T-cell (primary cell): ENCODE measurements around the gene SMIM22. TPM values are rescaled to one million over a fixed set of nuclear protein-coding genes. Genes with fewer than 3 reads are reported as not detected.
A peak's percentile ranks its signal among the peaks of the same experiment; 100 is the strongest.

Experiments used
- ATAC-seq, 4 experiments: fragments of 200-7000 bp in 3 of 4; fragments of 150-1000 bp in 1 of 4; cut with Tn5 transposase; replicated peaks in 1 of 4; 1 replicate in 3 of 4; 2 replicates in 1 of 4; pipeline ENCODE4 v1.10.0; 2021; ENCODE audit warnings: moderate library complexity in 3 of 4, mild to moderate bottlenecking in 2 of 4, moderate number of reproducible peaks in 1 of 4
- CTCF ChIA-PET, 2 donors: fragments of 300-600 bp; sonication (Branson Sonifier 250); formaldehyde crosslinking; loops; one replicate each; lab custom pipeline; 2022; ENCODE audit warnings: antibody characterized with exemption in 2 of 2; lab: Charles Lee
- POLR2A ChIA-PET, 2 donors: fragments of 300-600 bp; sonication (Branson Sonifier 250); formaldehyde crosslinking; loops; one replicate each; lab custom pipeline; 2022; ENCODE audit warnings: antibody characterized with exemption in 2 of 2; lab: Charles Lee
- DNase-seq, 35 experiments: peaks; one replicate each; pipeline versions ENCODE4 v3.0.0 to v3.0.0-alpha.2; 2013 to 2023
- H3K27ac ChIP-seq: one replicate; pipeline ENCODE4 v1.5.1; 2013; ENCODE audit warnings: low read length
- H3K27me3 ChIP-seq, 2 experiments: replicated peaks in 1 of 2; 1 replicate in 1 of 2; 2 replicates in 1 of 2; pipeline versions ENCODE4 v1.6.1 to v1.7.0; 2013; ENCODE audit warnings: low read length in 1 of 2, mixed read lengths in 1 of 2; ENCODE audit not compliant: control insufficient read depth in 2 of 2, insufficient read depth in 2 of 2; ENCODE audit errors: extremely low read depth in 1 of 2
- H3K36me3 ChIP-seq, 2 donors: 1 replicate in 1 of 2; 2 replicates in 1 of 2; pipeline versions ENCODE4 v1.6.1 to v1.7.0; 2013; ENCODE audit warnings: low read length in 1 of 2; ENCODE audit not compliant: control insufficient read depth in 2 of 2, insufficient read depth in 1 of 2; ENCODE audit errors: extremely low read depth in 1 of 2
- H3K4me1 ChIP-seq, 2 experiments: 1 replicate in 1 of 2; 2 replicates in 1 of 2; pipeline versions ENCODE4 v1.6.1 to v1.7.0; 2013; ENCODE audit warnings: low read length in 2 of 2, mixed read lengths in 1 of 2; ENCODE audit not compliant: insufficient read depth in 2 of 2, control insufficient read depth in 1 of 2; ENCODE audit errors: extremely low read depth in 1 of 2
- H3K4me3 ChIP-seq, 2 donors: 1 replicate in 1 of 2; 2 replicates in 1 of 2; pipeline versions ENCODE4 v1.5.1 to v1.7.0; 2013; ENCODE audit warnings: mild to moderate bottlenecking in 2 of 2, low read length in 1 of 2, moderate library complexity in 1 of 2; ENCODE audit not compliant: control insufficient read depth in 1 of 2; ENCODE audit errors: extremely low read depth in 1 of 2
- H3K9me3 ChIP-seq: 2 replicates; pipeline ENCODE4 v1.7.0; 2013
- H3K27ac Mint-ChIP-seq, 2 donors: one replicate each; pipeline ENCODE4 v1.8.0; 2020 to 2021; ENCODE audit warnings: mild to moderate bottlenecking in 2 of 2, mixed read lengths in 2 of 2
- H3K27me3 Mint-ChIP-seq, 2 donors: one replicate each; pipeline ENCODE4 v1.8.0; 2021 to 2022; ENCODE audit warnings: mixed read lengths in 2 of 2
- H3K36me3 Mint-ChIP-seq: one replicate; pipeline ENCODE4 v1.8.0; 2021; ENCODE audit warnings: mixed read lengths
- H3K4me1 Mint-ChIP-seq, 3 donors: one replicate each; pipeline ENCODE4 v1.8.0; 2020 to 2022; ENCODE audit warnings: mixed read lengths in 3 of 3, mild to moderate bottlenecking in 1 of 3
- H3K4me3 Mint-ChIP-seq, 3 donors: one replicate each; pipeline ENCODE4 v1.8.0; 2020 to 2022; ENCODE audit warnings: mild to moderate bottlenecking in 3 of 3, mixed read lengths in 3 of 3, moderate library complexity in 3 of 3
- H3K9me3 Mint-ChIP-seq, 3 donors: one replicate each; pipeline ENCODE4 v1.8.0; 2020 to 2022; ENCODE audit warnings: mixed read lengths in 3 of 3
- WGBS: methylation state at CpG from one replicate; pipeline ENCODE4 v1.1.5; 2013; ENCODE audit warnings: missing lambda C conversion rate; ENCODE audit not compliant: insufficient coverage; 5-methylcytosine and 5-hydroxymethylcytosine counted together
- total RNA-seq, 35 experiments: library from RNA in 6 of 35; stranded (reverse) in 6 of 35; fragments of 120-200 nt in 1 of 35; gene quantifications; one replicate each; pipeline versions ENCODE4 v1.2.1 to v1.2.4 and lab custom pipeline; 2013 to 2026

The SMIM22 gene
- total RNA-seq, 5 donors from 2014 or later (not counting 1 experiment from before 2014, with no cell fraction given), result not detected

DNA sequence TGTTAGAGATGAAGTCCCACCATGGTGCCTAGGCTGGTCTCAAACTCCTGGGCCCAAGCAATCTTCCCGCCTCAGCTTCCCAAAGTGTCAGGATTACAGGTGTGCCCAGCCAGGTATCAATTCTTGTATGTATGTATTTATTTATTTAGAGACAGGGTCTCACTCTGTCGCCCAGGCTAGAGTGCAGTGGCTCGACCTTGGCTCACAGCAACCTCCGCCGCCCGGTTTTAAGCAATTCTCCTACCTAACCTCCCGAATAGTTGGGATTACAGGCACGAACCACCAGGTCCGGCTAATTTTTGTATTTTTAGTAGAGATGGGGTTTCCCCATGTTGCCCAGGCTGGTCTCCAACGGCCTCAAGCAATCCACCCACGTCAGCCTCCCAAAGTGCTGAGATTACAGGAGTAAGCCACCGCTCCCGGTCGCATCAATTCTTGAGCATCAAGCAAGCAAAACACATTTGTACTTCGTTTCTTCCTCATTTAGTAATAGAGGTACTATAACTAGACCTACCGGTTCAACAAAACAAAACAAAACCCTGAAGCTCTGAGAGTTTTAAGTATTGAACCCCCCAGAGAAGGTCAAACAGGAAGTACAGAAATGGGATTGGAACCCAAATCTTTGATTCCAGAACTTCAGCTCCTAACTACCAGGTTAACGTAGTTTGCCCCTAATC, 27.2 kb upstream of the SMIM22 start:
- Histone ChIP-seq H3K27ac (peak overlapping the region; percentile 54), H3K27me3 (no peaks in the 10 kb centered on the region), H3K9me3 (no peaks in the 10 kb centered on the region), H3K36me3 (peaks cover 0 to 14% of the 10 kb centered on the region in 2 donors), H3K4me3 (peak overlapping the region; percentile 58 to 75), H3K4me1 (peaks cover 8 to 46% of the 10 kb centered on the region in 2 experiments)
- H3K27ac Mint-ChIP-seq, result peak overlapping the region; percentile 91 to 95
- peaks cover 32 to 44% (median 34%) of the 10 kb centered on the region in 3 donors for H3K4me1 Mint-ChIP-seq
- peak overlapping the region; percentile 86 to 93 (median 88) for H3K4me3 Mint-ChIP-seq
- H3K9me3 Mint-ChIP-seq, result no peaks in the 10 kb centered on the region
- ATAC-seq (no peak), DNase-seq (no peak)
- no peaks in the 10 kb centered on the region for H3K27me3 Mint-ChIP-seq
- POLR2A ChIA-PET, result interaction anchor here in 1 of 2 donors (0.7 kb wide), 1 partner anchor 152 kb away, joined by 4 read pairs; no protein-coding TSS in a partner anchor
- CTCF ChIA-PET, result interaction anchor here (0.6 to 1.8 kb wide), 4 partner anchors 22 to 107 kb away, joined by 4 to 5 read pairs (median 4); partner anchors contain the start of genes ANKS3 (in 1 of the 2), DNAAF8 (in 1 of the 2) and ROGDI (in 1 of the 2)
- H3K36me3 Mint-ChIP-seq, result peaks cover 5% of the 10 kb centered on the region
- WGBS, result 0% methylated on average over 1 of the region's 17 CpGs

DNA sequence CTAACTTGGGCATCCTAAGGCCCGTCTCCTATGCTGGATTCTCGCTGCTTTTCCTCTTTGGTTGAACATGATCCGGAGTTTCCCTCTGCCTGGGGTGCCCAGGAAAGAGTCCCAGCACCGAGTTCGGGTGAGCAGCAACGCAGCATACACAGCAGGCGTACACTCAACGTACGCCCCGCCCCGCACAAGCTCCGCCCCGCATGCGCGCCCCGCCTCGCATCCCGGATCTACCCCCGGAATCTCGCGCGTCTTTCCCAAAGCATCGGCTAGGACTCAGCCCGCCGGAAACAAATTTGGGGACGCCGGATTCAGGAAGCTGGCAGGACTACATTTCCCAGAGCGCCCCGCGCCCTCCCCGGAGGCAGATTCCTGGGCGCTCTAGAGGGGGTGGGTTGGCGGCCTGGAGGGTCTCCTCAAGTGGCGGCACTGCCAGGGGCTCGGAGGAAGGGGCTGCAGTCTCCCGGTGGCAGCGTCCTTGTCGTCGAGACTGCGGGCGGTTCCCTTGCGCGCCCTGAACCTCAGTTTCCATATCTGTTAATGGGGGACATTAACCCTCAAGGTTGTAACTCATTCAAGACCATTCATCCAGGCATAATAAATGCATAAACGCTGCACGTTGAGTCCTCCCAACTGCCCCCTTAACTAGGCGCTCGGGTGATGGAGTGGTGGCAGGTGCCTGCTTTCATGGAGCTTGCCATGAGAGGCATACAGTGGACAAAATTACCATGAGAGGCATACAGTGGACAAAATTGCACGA, 26.4 kb upstream of the SMIM22 start:
- H3K4me3 ChIP-seq, result peak overlapping the region; percentile 58 to 75
- peak; percentile 59 to 68 (median 64) for ATAC-seq

DNA sequence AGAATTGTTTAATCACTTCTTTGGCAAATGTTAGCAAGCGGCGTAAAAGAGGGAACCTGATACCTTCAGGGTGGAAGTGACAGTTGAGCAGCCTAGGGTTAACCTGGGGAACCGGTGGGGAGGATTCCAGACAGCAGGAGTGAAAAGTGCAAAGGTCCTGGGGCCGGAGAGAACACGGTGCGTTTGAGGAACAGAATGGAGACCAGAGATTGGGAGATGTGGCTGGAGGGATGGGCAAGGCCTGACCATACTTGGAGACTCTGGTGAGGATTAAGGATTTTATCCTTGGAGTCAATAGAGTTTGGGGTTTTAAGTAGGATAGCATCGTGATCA, 25.9 kb upstream of the SMIM22 start:
- H3K9me3 Mint-ChIP-seq, result no peaks in the 10 kb centered on the region
- peak overlapping the region; percentile 54 for H3K27ac ChIP-seq
- no peaks in the 10 kb centered on the region for H3K27me3 Mint-ChIP-seq
- H3K27ac Mint-ChIP-seq, result peak overlapping the region; percentile 91 to 95
- peak overlapping the region; percentile 58 to 75 for H3K4me3 ChIP-seq
- POLR2A ChIA-PET, result no interaction called here
- no peaks in the 10 kb centered on the region for H3K36me3 Mint-ChIP-seq
- WGBS, result 98% methylated on average over 7 of the region's 7 CpGs
- peaks cover 28 to 38% (median 32%) of the 10 kb centered on the region in 3 donors for H3K4me1 Mint-ChIP-seq
- H3K36me3 ChIP-seq, result peaks cover 0 to 5% of the 10 kb centered on the region in 2 donors
- no peaks in the 10 kb centered on the region for H3K9me3 ChIP-seq
- DNase-seq (no peak), ATAC-seq (no peak)
- H3K4me1 ChIP-seq, result peaks cover 8 to 42% of the 10 kb centered on the region in 2 experiments
- peak overlapping the region; percentile 86 to 93 (median 88) for H3K4me3 Mint-ChIP-seq
- CTCF ChIA-PET, result interaction anchor here in 1 of 2 donors (0.7 to 1.4 kb wide), 2 partner anchors 34 kb away, joined by 3 to 5 read pairs; partner anchors contain the start of genes ANKS3 and DNAAF8
- H3K27me3 ChIP-seq, result no peaks in the 10 kb centered on the region

More for the DNA sequence above, 26.4 kb upstream of the SMIM22 start:
- Mint-ChIP-seq H3K27me3 (no peaks in the 10 kb centered on the region), H3K36me3 (peaks cover 3% of the 10 kb centered on the region), H3K9me3 (no peaks in the 10 kb centered on the region), H3K4me3 (peak overlapping the region; percentile 86 to 93 (median 88)), H3K27ac (peak overlapping the region; percentile 91 to 95), H3K4me1 (peaks cover 32 to 42% (median 33%) of the 10 kb centered on the region in 3 donors)
- peak overlapping the region; percentile 54 for H3K27ac ChIP-seq
- CTCF ChIA-PET, result interaction anchor here (0.6 to 1.8 kb wide), 4 partner anchors 23 to 108 kb away, joined by 4 to 5 read pairs (median 4); partner anchors contain the start of genes ANKS3 (in 1 of the 2), DNAAF8 (in 1 of the 2) and ROGDI (in 1 of the 2)
- 4% methylated on average over 36 of the region's 48 CpGs for WGBS
- H3K27me3 ChIP-seq, result no peaks in the 10 kb centered on the region
- peaks cover 0 to 10% of the 10 kb centered on the region in 2 donors for H3K36me3 ChIP-seq
- H3K4me1 ChIP-seq, result peaks cover 8 to 42% of the 10 kb centered on the region in 2 experiments
- peak; percentile 43 to 91 (median 64) for DNase-seq
- no peaks in the 10 kb centered on the region for H3K9me3 ChIP-seq
- POLR2A ChIA-PET, result interaction anchor here in 1 of 2 donors (0.7 kb wide), 1 partner anchor 152 kb away, joined by 4 read pairs; no protein-coding TSS in a partner anchor

DNA sequence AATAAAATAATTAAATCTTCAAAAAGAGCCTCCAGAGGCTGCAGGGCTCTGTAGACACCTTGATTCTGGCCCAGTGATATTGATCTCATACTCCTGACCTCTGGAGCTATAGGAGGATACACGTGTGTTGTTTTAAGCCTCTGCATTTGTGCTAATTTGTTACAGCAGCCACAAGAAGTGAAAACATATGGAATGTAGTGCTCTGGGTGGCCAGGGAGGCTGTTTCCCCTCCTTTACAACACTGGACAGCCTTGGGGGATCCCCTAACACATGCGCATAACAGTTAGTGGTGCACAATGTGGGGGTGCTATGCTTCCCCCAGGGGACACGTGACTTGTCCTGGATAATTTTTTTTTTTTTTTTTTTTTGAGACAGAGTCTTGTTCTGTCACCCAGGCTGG, 23.5 kb upstream of the SMIM22 start:
- Mint-ChIP-seq H3K4me1 (peaks cover 15 to 23% (median 23%) of the 10 kb centered on the region in 3 donors), H3K36me3 (no peaks in the 10 kb centered on the region), H3K4me3 (no peak overlapping the region), H3K27me3 (no peaks in the 10 kb centered on the region), H3K27ac (no peak overlapping the region), H3K9me3 (no peaks in the 10 kb centered on the region)
- H3K36me3 ChIP-seq, result no peaks in the 10 kb centered on the region
- DNase-seq, result no peak
- ATAC-seq, result no peak
- WGBS, result no CpG with 5 or more reads among the region's 3 CpGs
- no peak overlapping the region for H3K4me3 ChIP-seq
- H3K27me3 ChIP-seq, result no peaks in the 10 kb centered on the region
- ChIA-PET CTCF (no interaction called here), POLR2A (no interaction called here)
- no peak overlapping the region for H3K27ac ChIP-seq
- H3K9me3 ChIP-seq, result no peaks in the 10 kb centered on the region
- H3K4me1 ChIP-seq, result peaks cover 8 to 26% of the 10 kb centered on the region in 2 experiments

DNA sequence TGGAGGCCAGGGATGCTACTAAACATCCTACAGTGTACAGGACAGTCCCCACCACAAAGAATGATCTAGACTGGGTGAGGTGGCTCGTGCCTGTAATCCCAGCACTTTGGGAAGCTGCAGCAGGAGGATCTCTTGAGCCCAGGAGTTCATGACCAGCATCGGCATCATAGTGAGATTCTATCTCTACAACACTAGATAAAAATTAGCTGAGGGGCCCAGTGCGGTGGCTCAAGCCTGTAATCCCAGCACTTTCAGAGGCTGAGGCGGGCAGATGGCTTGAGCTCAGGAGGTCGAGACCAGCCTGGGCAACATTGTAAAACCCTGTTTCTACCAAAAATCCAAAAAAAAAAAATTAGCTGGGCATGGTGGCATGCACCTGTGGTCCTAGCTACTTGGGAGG, 22.8 kb upstream of the SMIM22 start:
- no peaks in the 10 kb centered on the region for H3K27me3 ChIP-seq
- 100% methylated on average over 3 of the region's 5 CpGs for WGBS
- Mint-ChIP-seq H3K9me3 (no peaks in the 10 kb centered on the region), H3K27ac (no peak overlapping the region), H3K36me3 (no peaks in the 10 kb centered on the region), H3K4me3 (no peak overlapping the region), H3K27me3 (no peaks in the 10 kb centered on the region), H3K4me1 (peaks cover 12 to 23% (median 20%) of the 10 kb centered on the region in 3 donors)
- DNase-seq, result no peak
- no peak for ATAC-seq
- H3K27ac ChIP-seq, result no peak overlapping the region
- ChIA-PET POLR2A (no interaction called here), CTCF (no interaction called here)
- H3K4me3 ChIP-seq, result no peak overlapping the region
- H3K36me3 ChIP-seq, result no peaks in the 10 kb centered on the region
- H3K9me3 ChIP-seq, result no peaks in the 10 kb centered on the region
- peaks cover 8 to 21% of the 10 kb centered on the region in 2 experiments for H3K4me1 ChIP-seq

DNA sequence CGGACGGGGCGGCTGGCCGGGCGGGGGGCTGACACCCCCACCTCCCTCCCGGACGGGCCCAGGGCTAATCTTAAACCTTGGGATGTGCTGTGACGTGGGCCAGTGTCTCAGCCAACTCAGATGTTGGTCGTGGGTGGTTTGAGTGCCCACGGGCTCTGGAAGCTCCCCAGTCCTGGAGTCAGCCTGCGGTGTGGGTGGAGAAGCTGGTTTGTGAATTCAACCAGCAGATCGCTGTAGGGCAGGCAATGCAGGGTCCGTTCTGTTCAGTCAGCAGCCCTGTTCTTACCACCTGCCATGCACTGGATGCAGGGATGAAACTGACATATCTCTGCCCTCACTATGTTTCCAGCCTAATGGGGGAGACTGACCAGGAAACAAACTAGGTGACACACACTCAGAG, 20.2 kb upstream of the SMIM22 start:
- Histone ChIP-seq H3K27ac (no peak overlapping the region), H3K36me3 (no peaks in the 10 kb centered on the region), H3K4me3 (no peak overlapping the region), H3K9me3 (no peaks in the 10 kb centered on the region), H3K4me1 (no peaks in the 10 kb centered on the region), H3K27me3 (no peaks in the 10 kb centered on the region)
- Mint-ChIP-seq H3K4me3 (no peak overlapping the region), H3K27me3 (no peaks in the 10 kb centered on the region), H3K36me3 (no peaks in the 10 kb centered on the region), H3K4me1 (no peaks in the 10 kb centered on the region), H3K27ac (no peak overlapping the region), H3K9me3 (no peaks in the 10 kb centered on the region)
- POLR2A ChIA-PET, result no interaction called here
- DNase-seq (no peak), ATAC-seq (peak in 1 of 4 experiments; percentile 12)
- 85% methylated on average over 4 of the region's 13 CpGs for WGBS
- CTCF ChIA-PET, result no interaction called here
